ENCODE data around the gene ELK3.

ELK3 gene

DNA sequence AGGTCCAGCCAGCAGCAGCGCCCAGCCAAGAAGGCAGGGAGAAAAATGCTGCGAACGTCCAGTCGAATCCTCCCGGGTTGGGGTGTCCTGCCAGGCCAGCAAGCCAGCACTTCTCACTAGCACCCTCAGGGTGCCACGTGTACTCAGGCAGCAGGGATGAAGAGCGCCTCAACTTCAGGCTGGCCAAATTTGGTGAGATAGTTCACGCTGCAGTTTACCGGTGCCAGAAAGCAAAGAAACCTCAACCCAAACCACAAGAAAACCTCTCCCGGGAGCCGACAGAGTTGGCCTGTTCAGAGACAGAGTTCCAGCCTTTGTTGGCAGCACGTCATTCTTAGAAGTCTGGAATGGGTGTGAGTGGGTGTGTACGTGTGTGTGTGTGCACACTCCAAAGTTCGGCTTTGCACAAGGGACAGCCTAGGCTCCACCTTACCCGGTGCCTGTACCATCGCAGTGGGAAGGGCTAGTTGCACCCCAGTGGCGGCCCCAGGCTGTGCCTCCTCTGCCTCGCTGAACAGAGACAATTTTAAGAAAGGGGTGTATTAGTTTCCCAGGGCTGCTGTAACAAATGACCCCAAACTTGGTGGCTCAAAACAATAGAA, 42.1 kb downstream of the ELK3 start:
- no peak for DNase-seq

GRCh38 chr12:96237035-96237434, 42.9 kb downstream of the ELK3 start:
- DNase-seq, result no peak

- peak; percentile 37 to 40 for DNase-seq
Measured at GRCh38 chr12:96237465-96238077, 43.4 kb downstream of the ELK3 start.

DNA sequence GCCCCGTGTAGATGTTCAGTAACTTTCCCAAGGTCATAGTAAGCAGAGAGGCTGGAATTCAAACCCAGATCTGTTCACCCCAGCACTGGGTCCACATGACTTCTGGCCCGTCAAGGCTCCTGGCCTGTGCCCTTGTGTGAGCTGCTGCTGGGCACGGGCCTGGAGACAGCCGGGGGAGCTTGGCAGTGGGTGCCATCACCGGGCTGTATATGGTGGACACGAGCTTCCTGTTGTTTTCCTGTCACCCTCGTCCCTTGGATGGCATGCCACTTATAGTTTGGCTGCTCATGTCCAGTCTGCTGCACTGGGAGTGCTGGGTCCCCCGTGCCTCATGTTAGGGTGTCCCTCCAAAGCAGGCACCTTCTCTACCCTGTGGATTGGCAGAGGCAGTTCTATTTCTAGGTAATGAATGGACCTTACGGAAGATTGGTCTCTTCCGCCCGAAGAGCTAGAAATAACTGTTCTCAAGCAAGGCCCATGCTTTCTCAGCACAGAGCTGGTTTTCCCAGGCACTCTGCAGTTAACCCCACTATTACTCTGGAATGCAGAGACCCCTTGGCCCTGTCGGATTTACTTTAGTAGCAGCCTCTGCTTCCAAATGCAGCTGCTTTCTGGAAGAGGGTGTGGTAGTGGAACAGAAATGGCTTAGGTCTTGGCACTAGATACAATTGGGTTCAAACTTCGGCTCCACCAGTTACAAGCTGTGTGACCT, 44.3 kb downstream of the ELK3 start:
- no peak for DNase-seq

DNA sequence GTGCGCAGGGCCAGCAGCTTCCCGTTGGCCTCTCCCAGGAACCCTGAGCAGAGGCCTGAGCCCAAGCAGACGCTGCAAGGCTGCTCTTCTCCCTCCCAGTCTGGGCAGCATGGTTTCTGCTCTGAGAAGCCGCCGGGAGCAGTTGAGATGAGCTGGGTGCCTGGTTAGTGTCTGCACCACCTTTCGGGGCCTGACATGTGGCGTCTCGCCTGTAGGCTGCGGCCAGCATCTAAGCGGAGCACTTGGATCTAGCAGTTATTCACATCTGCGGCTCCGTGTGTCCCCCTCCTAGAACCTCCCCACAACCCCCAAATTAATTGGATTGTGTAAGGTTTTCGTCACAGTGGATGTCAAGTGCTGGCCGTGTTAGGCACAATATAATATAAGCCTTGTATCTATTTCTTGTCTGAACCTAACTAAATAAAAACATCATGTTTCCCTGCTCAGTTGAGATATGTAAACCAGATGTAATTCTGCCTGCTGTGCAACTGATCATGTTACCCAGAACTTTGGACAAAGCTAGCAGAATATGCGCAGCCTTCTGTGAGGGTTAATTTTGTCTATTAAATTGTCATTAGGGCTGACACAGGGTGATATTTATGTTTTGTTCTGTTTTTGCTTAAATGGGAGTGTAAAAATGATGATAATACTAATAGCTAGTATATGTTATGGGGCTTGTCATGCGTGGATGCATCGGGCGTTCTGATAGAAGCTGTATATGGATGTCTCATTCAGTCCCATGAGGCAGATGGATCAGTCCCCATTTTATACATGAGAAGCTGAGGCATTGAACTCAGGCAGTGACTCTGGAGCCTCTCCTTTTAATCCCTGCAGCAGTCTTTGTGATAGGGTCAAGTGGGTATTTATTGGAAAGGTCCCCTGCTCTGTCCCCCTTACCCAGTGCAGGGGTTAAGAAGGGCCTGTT, 45.8 kb downstream of the ELK3 start:
- DNase-seq, result no peak

GRCh38 chr12:96240656-96241055, 46.5 kb downstream of the ELK3 start:
- DNase-seq, result no peak

DNA sequence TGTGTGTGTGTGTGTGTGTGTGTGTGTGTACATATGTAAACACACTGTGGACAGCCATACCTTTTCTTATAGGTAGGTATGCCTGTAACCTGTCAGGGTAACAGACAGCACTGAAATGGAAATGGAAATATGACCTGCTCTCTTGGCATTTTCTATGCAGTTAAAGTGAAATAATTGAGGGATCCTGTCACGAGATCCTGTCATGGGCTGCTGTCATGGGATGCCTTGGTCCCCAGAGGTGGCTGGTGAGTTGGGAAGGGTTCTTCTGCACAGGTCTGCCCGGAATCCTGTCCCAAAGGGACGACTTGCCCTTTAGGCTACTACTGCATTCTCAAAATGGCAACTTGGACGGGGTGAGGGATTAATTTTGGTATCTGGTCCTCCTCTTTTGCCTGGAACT, 47.3 kb downstream of the ELK3 start:
- DNase-seq, result no peak

DNA sequence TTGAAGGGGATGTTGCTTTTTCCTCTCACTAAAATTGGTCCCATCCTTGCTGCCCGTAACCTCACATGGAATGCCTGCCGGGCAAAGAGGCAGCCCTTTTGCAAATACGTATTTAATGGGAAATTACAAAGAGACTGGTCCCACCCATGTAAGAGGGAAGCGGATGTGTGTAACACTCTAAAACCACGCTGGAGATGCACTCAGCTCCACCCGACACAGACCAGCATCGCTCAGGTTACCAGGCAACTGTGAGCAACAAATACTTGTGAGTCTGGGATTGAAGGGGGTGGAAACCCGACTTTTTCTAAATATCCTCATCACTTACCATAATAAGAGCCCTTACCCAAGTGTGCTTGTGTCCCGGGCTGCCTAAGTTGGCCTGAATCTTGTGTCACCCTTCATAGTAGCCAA, 47.7 kb downstream of the ELK3 start:
- DNase-seq, result peak; percentile 23 to 37

DNA sequence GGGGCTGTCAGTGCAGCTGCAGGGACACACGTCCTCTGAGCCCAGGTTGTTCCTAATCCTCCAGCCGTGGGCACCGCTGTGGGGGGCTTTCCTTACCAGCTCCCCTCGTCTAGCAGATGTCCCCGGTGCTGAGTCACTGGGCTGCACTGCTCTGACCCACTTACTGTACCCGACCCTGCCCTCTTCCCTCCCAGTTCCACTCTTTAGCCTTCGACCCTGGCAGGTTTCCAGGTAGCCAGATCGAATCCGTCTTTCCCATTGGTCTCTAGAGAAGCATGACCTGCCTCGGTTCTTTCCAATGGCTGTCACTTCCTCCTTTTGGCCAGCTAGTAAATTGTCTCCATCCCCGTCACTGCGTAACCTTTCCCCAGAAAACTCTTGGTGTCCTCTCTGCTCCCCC, 48.4 kb downstream of the ELK3 start:
- DNase-seq, result no peak

GRCh38 chr12:96244826-96245225, 50.7 kb downstream of the ELK3 start:
- no peak for DNase-seq

- no peak for DNase-seq
Measured at GRCh38 chr12:96246926-96247505, 52.8 kb downstream of the ELK3 start.

GRCh38 chr12:96247563-96247962, 53.4 kb downstream of the ELK3 start:
- DNase-seq, result no peak

DNA sequence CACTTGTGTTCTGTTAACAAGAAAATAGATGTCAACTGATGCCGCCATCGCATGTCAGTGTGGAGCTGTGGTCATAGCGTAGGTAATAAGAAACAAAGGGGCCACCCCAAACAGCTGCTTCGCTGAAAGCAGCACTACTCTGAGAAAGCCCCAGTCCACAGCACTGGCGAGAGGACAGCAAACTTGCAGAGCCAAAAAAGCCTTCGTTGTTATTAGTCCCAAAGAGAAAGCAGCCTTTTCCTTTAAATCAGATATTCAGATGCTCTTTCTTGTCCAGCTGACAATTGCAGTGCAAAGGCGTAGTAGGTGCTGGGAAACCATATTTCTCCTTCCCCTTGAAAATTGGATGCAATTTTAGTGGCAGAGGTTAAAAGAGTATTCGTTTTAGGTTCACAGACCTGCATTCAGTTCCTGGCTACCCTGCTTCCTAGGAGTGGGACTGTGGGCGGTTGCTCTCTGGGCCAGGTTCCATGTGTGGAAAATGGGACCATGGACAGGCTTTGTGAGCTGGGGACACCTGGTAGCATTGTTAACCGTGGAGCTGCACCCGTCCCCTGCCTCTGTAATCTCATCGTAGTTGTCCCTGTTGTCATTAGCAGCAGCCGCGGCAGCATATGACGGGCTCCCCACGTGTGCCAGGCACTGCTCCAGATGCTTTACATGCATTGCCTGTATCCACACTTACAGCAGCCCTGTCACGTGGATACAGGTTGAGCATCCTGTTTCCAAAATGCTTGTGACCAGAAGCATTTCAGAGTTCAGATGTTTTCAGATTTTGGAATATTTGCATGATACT, 54.2 kb downstream of the ELK3 start:
- DNase-seq, result no peak

DNA sequence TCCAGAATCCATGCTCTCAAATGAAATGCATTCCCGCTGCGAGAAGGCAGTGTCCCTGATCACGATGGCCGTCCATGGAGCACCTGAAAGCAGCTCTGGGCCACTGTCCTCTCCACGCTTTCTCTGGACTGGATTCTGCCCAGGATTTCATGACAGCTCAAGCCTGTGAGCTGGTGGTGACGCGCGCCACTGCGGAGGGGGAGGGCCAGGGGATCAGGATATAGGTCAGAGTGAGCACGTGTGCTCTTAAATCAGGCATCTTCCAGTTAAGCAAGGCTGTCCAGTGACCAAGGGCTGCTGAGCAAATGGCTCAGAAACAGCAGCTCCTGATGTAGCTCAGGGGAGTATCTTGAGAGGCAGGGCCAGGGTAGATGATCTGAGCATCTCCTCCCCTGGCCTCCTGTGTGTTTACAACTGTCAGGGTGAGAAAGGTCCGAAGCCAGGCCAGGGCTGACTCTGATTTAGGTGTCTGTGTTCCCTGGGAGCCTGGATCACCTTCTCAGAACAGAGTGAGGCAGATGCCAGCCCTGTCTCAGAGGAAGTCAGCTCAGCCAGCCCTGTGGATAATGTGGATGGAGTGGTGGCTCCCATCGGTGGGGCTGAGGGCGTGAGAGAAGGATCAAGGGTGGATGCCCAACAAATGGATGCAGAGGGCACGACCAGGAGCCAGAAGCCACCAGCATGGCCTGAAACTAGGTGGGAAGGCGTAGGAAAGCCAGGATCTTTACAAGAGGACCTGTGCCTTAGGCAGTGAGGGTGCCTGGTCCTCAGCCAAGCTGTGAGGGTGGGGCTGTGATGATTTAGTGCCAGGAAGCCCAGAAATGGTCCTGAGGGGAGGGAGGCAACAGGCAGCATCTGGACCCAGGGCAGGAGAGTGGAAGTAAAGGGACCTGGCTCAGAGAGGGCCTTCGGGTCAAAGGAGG, 55.3 kb downstream of the ELK3 start:
- DNase-seq, result no peak

- no peak for DNase-seq
Measured at GRCh38 chr12:96250119-96250685, 56.0 kb downstream of the ELK3 start.

DNA sequence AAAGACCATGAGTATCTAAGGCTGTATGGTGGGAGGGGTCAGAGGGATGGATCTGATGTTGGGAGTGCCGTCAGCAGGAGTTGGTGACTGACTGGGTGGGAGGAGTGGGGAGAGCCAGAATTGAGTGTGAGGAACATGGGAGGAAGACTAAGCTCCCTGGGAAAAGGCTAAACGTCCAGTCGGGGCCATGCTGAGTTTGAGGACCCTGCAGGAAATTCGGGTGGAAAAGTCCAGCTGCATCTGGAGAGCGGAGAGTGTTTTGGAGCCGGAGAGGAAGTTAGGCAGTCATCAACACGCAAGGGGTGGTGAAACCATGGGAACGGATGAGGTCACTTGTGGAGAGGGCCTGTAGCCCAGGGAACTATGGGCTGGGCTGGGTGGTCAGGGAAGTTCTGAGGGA, 60.9 kb downstream of the ELK3 start:
- DNase-seq, result no peak

DNA sequence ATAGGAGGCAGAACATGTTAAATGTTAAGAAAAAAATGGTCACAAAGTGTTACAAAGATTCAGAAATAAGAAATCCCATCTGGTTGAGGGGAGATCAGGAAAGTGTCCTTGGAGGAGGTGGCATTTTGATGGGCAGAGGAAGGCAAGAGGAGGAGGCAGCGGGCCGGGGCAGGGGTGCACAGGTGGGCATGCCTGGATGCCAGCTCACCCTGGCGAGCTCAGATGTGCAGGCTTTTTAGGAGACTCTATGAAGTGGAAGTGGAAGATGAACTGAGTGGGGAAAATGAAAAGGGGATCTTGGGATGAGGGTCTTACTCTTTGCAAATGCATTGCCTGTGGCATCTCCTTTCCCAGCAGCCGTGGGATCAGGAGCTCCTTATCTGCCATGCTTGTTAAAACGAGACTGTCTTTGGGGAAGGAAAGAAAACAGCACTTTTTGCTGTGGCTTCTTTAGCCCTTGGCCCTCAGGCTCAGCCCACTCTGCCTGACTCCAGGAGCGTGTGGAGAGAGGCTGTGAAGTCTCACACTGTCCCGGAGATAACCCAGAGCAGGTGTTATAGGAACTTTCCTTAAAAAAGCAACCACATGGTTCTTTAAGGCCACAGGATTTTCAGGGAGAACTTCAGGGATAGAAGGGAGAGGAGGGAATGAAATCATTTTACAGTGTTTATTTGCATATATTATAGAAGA, 62.6 kb downstream of the ELK3 start:
- DNase-seq, result no peak

- DNase-seq, result no peak
Measured at GRCh38 chr12:96257550-96258103, 63.5 kb downstream of the ELK3 start.

- DNase-seq, result no peak
Measured at GRCh38 chr12:96258104-96258961, 64.2 kb downstream of the ELK3 start.

Data from stimulated activated CD4-positive, alpha-beta T cell treated with anti-CD3 and anti-CD28 coated beads, Interleukin-2, amount 100 ng/mL, for 48 hours (primary cell).